HEK293 (cell line): Measurements from ENCODE around the gene WDPCP.
"Not testable (repeated sequence)": the region's sequence is repeated elsewhere in the genome, so short reads cannot be mapped to it uniquely, and the experiment has no call there.

ENCODE experiments used
- KLF17 ChIP-seq: fragments of 450-650 bp; formaldehyde crosslinking; IDR thresholded peaks from 2 replicates; pipeline ENCODE4 v1.5.1; 2016; ENCODE audit warnings: missing biosample characterization, missing genetic modification characterization
- ZBTB1 ChIP-seq: fragments of 450-650 bp; formaldehyde crosslinking; IDR thresholded peaks from 2 replicates; pipeline ENCODE4 v1.5.1; 2016; ENCODE audit warnings: missing biosample characterization, missing genetic modification characterization
- ZNF121 ChIP-seq: fragments of 450-650 bp; formaldehyde crosslinking; IDR thresholded peaks from 2 replicates; pipeline ENCODE4 v1.5.1; 2016; ENCODE audit warnings: missing biosample characterization, missing genetic modification characterization
- ZNF138 ChIP-seq: fragments of 450-650 bp; formaldehyde crosslinking; IDR thresholded peaks from 2 replicates; pipeline ENCODE4 v1.5.1; 2016; ENCODE audit warnings: missing biosample characterization, missing genetic modification characterization, borderline replicate concordance
- TF ChIP-seq, protein P1 (sequence below): fragments of 450-650 bp; formaldehyde crosslinking; IDR thresholded peaks from 2 replicates; pipeline ENCODE4 v1.5.1; 2016; ENCODE audit warnings: missing biosample characterization, missing genetic modification characterization
- TF ChIP-seq, protein P2 (sequence below): fragments of 450-650 bp; formaldehyde crosslinking; IDR thresholded peaks from 2 replicates; pipeline ENCODE4 v1.5.1; 2016; ENCODE audit warnings: missing biosample characterization, missing genetic modification characterization

- TF ChIP-seq, protein P1, sequence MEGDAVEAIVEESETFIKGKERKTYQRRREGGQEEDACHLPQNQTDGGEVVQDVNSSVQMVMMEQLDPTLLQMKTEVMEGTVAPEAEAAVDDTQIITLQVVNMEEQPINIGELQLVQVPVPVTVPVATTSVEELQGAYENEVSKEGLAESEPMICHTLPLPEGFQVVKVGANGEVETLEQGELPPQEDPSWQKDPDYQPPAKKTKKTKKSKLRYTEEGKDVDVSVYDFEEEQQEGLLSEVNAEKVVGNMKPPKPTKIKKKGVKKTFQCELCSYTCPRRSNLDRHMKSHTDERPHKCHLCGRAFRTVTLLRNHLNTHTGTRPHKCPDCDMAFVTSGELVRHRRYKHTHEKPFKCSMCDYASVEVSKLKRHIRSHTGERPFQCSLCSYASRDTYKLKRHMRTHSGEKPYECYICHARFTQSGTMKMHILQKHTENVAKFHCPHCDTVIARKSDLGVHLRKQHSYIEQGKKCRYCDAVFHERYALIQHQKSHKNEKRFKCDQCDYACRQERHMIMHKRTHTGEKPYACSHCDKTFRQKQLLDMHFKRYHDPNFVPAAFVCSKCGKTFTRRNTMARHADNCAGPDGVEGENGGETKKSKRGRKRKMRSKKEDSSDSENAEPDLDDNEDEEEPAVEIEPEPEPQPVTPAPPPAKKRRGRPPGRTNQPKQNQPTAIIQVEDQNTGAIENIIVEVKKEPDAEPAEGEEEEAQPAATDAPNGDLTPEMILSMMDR = not testable (repeated sequence)
- not testable (repeated sequence) for TF ChIP-seq KLF17 (tag by site-specific recombination); ZNF138; ZNF121 (tag by site-specific recombination); ZBTB1 (tag by site-specific recombination)
- TF ChIP-seq, protein P2, sequence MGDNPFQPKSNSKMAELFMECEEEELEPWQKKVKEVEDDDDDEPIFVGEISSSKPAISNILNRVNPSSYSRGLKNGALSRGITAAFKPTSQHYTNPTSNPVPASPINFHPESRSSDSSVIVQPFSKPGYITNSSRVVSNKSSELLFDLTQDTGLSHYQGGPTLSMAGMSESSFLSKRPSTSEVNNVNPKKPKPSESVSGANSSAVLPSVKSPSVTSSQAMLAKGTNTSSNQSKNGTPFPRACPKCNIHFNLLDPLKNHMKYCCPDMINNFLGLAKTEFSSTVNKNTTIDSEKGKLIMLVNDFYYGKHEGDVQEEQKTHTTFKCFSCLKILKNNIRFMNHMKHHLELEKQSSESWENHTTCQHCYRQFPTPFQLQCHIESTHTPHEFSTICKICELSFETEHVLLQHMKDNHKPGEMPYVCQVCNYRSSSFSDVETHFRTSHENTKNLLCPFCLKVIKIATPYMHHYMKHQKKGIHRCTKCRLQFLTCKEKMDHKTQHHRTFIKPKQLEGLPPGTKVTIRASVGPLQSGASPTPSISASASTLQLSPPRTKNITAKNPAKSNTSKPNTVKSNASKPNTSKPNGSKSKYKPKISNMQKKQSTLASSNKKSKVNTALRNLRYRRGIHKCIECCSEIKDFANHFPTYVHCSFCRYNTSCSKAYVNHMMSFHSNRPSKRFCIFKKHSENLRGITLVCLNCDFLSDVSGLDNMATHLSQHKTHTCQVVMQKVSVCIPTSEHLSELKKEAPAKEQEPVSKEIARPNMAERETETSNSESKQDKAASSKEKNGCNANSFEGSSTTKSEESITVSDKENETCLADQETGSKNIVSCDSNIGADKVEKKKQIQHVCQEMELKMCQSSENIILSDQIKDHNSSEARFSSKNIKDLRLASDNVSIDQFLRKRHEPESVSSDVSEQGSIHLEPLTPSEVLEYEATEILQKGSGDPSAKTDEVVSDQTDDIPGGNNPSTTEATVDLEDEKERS = not testable (repeated sequence)
Observed at GRCh38 chr2:63136683-63137082, 451.6 kb downstream of the WDPCP start.
